ENCODE results near the gene SCNN1A.

GRCh38 chr12:6387541-6387940, 12.2 kb upstream of the SCNN1A start:
- TF ChIP-seq POLR2AphosphoS5 (IDR thresholded peaks at IDR 0.05; ENCODE audit: low read depth, low read length), result no peak
- TF ChIP-seq CTCF (IDR thresholded peaks at IDR 0.05), result no peak
- no peak for TF ChIP-seq SIN3A (IDR thresholded peaks at IDR 0.05; ENCODE audit: borderline replicate concordance, insufficient read depth, low read depth, low read length)
- TF ChIP-seq REST (IDR thresholded peaks at IDR 0.05; ENCODE audit: insufficient read depth in 1 of 2, low read depth in 2 of 2, low read length in 1 of 2), result no peak
